KMS-11 (cell line): ENCODE results near the gene OSBP2.

ENCODE experiments used
- H2AFZ ChIP-seq: fragments of 200-600 bp; sonication (generic); 2 replicates; pipeline ENCODE4 v1.6.1; 2016; ENCODE audit warnings: antibody characterized with exemption, mixed run types, low read depth
- H3K27ac ChIP-seq: fragments of 200-600 bp; sonication (generic); 2 replicates; pipeline ENCODE4 v1.6.1; 2016; ENCODE audit warnings: mild to moderate bottlenecking, mixed run types
- H3K27me3 ChIP-seq: fragments of 200-600 bp; sonication (generic); 2 replicates; pipeline ENCODE4 v1.6.1; 2017; ENCODE audit warnings: mild to moderate bottlenecking, low read depth, mixed run types, moderate library complexity; ENCODE audit not compliant: insufficient read depth
- H3K36me3 ChIP-seq: fragments of 200-600 bp; sonication (generic); 2 replicates; pipeline ENCODE4 v1.6.1; 2017; ENCODE audit warnings: mild to moderate bottlenecking, mixed run types; ENCODE audit not compliant: insufficient read depth
- H3K4me1 ChIP-seq: fragments of 200-600 bp; sonication (generic); 2 replicates; pipeline ENCODE4 v1.6.1; 2016; ENCODE audit warnings: mild to moderate bottlenecking, low read depth, mixed run types; ENCODE audit not compliant: poor library complexity, severe bottlenecking
- H3K4me2 ChIP-seq: fragments of 200-600 bp; sonication (generic); 2 replicates; pipeline ENCODE4 v1.7.0; 2016; ENCODE audit warnings: mild to moderate bottlenecking, mixed run types
- H3K4me3 ChIP-seq: fragments of 200-600 bp; sonication (generic); IDR thresholded peaks from 2 replicates; pipeline ENCODE4 v1.6.1; 2017; ENCODE audit warnings: low read depth, low read length, mixed read lengths; ENCODE audit not compliant: insufficient read depth
- H3K79me2 ChIP-seq: fragments of 200-600 bp; sonication (generic); 2 replicates; pipeline ENCODE4 v1.6.1; 2016; ENCODE audit warnings: low read depth, mixed run types; ENCODE audit not compliant: insufficient read depth
- H3K9ac ChIP-seq: fragments of 200-600 bp; sonication (generic); 2 replicates; pipeline ENCODE4 v1.6.1; 2016; ENCODE audit warnings: mild to moderate bottlenecking, mixed run types
- H4K20me1 ChIP-seq: fragments of 200-600 bp; sonication (generic); 2 replicates; pipeline ENCODE4 v1.6.1; 2016; ENCODE audit warnings: mild to moderate bottlenecking, mixed run types; ENCODE audit not compliant: insufficient read depth
- TF ChIP-seq, protein P1 (sequence below): fragments of 200-600 bp; sonication (generic); conservative IDR thresholded peaks from 2 replicates; pipeline ENCODE4 v1.6.1; 2017; ENCODE audit warnings: low read depth, mild to moderate bottlenecking, antibody characterized with exemption, low read length, moderate library complexity, mixed read lengths

Gene OSBP2

DNA sequence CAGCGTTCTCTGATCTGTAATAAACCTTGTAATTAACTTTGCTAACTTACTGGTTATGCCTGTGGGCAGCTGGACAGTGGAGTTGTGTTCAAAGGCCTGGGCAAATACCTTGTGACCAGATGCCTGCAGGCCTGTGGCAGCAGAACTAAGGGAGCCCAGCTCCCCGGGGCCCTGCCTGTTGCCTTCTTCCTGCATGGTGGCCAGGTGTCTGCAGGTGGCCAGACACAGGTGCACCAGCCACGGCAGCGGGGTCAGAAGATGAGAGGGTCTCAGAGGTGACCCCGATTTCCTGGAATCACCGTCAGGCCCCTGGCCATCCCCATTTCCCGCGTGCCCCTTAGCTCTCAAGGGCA lies 127.2 kb downstream of the OSBP2 start:
- no peak overlapping the region for H3K9ac ChIP-seq
- no peak overlapping the region for H3K27ac ChIP-seq
- no peaks in the 10 kb centered on the region for H4K20me1 ChIP-seq
- H3K27me3 ChIP-seq: no peaks in the 10 kb centered on the region
- H3K79me2 ChIP-seq: no peaks in the 10 kb centered on the region
- TF ChIP-seq, protein P1, sequence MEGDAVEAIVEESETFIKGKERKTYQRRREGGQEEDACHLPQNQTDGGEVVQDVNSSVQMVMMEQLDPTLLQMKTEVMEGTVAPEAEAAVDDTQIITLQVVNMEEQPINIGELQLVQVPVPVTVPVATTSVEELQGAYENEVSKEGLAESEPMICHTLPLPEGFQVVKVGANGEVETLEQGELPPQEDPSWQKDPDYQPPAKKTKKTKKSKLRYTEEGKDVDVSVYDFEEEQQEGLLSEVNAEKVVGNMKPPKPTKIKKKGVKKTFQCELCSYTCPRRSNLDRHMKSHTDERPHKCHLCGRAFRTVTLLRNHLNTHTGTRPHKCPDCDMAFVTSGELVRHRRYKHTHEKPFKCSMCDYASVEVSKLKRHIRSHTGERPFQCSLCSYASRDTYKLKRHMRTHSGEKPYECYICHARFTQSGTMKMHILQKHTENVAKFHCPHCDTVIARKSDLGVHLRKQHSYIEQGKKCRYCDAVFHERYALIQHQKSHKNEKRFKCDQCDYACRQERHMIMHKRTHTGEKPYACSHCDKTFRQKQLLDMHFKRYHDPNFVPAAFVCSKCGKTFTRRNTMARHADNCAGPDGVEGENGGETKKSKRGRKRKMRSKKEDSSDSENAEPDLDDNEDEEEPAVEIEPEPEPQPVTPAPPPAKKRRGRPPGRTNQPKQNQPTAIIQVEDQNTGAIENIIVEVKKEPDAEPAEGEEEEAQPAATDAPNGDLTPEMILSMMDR: no peak
- no peak overlapping the region for H3K4me3 ChIP-seq
- H2AFZ ChIP-seq: no peak overlapping the region
- no peaks in the 10 kb centered on the region for H3K36me3 ChIP-seq
- no peaks in the 10 kb centered on the region for H3K4me1 ChIP-seq
- H3K4me2 ChIP-seq: no peak overlapping the region

DNA sequence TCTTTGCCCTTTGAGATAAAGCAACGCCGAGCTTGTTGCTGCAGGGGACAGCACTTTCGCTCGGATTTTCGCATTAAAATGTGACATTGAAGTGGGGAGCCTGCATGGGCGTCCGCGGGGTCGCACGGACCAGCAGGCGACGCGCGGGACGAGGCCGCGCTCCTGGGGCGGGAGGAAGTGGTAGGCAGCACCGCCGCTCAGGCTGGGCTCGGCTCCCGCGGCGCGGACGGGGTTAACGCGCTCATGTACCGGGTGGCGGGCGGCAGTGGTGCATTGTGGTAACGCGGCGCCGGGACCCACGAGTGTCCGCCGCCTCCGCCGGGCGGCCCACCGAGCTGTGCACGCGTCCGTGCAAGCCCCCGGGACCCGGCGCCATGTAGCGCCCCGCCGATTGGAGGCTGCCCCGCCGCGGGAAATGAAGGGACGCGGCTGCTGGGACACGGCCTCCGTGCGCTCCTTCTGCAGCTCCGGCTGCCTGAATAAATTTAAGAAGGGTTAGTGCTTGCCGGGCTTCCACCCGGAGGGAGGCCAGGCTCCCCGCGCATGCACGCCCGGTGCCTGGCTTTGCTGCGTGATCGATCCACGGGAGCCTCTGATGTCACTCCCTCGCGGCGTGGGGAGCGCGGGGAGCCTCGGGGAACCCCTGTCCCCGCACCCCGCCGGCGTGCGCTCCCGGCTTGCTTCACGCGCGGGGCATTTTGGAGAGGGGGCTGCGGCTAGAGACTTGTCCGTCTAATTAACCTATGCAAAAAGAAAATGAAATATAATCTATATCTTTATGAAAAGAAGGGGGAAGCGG lies 127.7 kb downstream of the OSBP2 start:
- TF ChIP-seq, protein P1: no peak
- Histone ChIP-seq H3K4me2 (no peak overlapping the region), H3K27ac (no peak overlapping the region), H3K27me3 (no peaks in the 10 kb centered on the region), H3K79me2 (no peaks in the 10 kb centered on the region), H3K36me3 (no peaks in the 10 kb centered on the region), H2AFZ (no peak overlapping the region), H3K9ac (no peak overlapping the region), H3K4me1 (no peaks in the 10 kb centered on the region), H4K20me1 (no peaks in the 10 kb centered on the region), H3K4me3 (no peak overlapping the region)

DNA sequence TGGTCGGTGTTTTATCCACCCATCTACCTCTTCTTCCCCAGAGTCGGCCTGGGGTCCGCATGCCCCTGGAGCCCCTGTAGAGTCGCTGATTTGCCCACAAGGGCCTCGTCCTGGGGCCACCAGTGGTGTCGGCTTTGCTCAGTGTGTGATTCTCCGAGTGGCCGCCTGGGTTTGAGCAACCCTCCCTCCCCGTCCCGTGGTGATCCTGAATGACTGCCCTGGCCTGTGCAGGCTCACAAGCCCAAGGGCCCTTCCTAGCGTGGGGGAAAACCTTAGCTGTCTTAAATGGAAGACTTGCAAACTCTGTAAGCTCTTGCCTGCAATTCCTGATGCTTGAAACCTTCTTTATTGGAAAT lies 128.3 kb downstream of the OSBP2 start:
- H3K4me3 ChIP-seq: no peak overlapping the region

DNA sequence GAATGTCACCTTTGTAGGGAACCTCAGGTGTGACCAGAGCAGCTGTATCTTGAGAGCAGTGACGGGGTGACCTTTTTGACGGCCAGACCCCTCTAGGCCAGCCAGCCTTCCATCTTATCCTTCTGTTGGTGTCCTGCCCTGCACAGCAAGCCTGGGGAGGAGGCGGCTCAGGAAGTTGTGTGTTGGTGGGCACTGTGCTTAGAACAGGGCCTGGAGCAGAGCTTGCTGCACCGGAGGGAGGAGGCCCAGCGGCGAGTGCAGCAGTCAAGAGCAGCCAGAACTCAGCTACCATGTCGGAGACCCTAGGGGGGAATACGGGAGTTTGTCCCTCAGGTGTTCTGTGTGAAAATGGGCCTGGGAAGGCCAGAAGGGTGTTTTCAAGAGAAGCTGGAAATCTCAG lies 129.4 kb downstream of the OSBP2 start:
- TF ChIP-seq, protein P1: no peak
- Histone ChIP-seq H3K4me1 (no peaks in the 10 kb centered on the region), H3K9ac (no peak overlapping the region), H4K20me1 (no peaks in the 10 kb centered on the region), H3K36me3 (no peaks in the 10 kb centered on the region), H2AFZ (no peak overlapping the region), H3K27ac (no peak overlapping the region), H3K4me2 (no peak overlapping the region), H3K4me3 (no peak overlapping the region), H3K27me3 (no peaks in the 10 kb centered on the region), H3K79me2 (no peaks in the 10 kb centered on the region)

More for the DNA sequence above, 128.3 kb downstream of the OSBP2 start:
- Histone ChIP-seq H3K27me3 (no peaks in the 10 kb centered on the region), H3K4me2 (no peak overlapping the region), H3K9ac (no peak overlapping the region), H3K79me2 (no peaks in the 10 kb centered on the region), H3K27ac (no peak overlapping the region), H3K4me1 (no peaks in the 10 kb centered on the region), H2AFZ (no peak overlapping the region), H3K36me3 (no peaks in the 10 kb centered on the region), H4K20me1 (no peaks in the 10 kb centered on the region)
- TF ChIP-seq, protein P1: no peak
